Activated T-helper 1 cell treated with anti-CD3 and anti-CD28 coated beads, Interleukin-2, amount 50 U/mL, for 16 hours (primary cell): Measurements from ENCODE around the gene HEPACAM2.
A peak's percentile ranks its signal among the peaks of the same experiment; 100 is the strongest.

Source experiments
- DNase-seq, 2 donors: peaks; one replicate each; pipeline ENCODE4 v3.0.0-alpha.2; 2020; ENCODE audit warnings: low read depth in 1 of 2, low spot score in 1 of 2

HEPACAM2 gene

DNA sequence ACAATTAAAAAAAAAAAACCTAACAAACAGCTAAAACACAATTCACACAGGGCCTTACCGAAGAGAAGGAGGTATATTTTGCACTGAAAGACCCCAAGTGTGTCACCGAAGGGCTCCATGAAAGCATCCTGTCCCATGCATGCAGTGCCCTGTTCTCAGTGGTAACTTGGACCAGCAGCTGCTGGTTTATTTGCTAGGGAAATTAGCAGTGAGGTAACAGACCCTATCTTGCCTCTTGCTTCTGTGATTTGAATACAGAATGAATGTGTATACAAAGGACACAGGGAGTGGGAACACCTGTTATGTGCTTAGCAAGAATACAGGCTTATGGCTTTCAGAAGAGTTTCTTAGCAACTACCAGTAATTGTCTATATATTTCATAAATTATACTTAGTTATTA is at the start of gene HEPACAM2:
Gene HEPACAM2, minus strand, starts transcription at position 160 of the 400 bp plus-strand sequence.
- DNase-seq, result no peak

DNA sequence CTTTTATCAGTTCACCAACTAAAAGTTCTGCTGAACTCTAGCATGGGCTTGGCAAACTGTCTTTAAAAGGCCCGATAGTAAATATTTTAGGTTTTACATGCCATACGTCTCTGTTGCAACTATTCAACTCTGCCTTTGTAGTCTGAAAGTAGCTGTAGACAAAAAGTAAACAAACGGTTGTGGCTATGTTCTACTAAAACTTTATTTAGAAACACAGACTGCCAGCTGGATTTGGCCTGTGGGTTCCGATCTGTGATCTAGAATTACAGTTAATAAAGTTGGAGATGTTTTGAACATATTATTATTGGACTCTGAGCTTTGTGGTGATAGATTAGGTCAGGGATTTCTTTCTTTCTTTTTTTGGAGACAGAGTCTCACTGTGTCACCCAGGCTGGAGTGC is 39.0 kb upstream of the HEPACAM2 start:
- DNase-seq, result no peak

DNA sequence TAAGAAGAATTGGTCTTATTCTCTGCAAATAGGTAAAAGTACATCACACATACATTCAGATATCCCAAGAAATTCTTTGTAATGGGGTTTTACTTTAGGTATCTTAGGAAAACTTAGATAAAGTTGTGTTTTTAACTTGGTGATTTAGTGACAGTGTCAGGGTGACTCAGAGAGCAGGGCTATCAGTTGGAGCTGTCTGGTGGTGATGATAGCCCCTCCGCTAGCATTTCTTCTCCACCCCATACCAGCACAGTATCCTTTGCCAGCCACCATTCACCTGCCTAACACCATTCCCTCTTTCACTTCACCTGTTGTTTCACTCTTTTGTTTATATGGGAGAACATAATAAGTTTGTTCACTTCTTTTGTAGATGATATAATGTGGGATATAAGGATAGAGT is 36.3 kb upstream of the HEPACAM2 start:
- no peak for DNase-seq

DNA sequence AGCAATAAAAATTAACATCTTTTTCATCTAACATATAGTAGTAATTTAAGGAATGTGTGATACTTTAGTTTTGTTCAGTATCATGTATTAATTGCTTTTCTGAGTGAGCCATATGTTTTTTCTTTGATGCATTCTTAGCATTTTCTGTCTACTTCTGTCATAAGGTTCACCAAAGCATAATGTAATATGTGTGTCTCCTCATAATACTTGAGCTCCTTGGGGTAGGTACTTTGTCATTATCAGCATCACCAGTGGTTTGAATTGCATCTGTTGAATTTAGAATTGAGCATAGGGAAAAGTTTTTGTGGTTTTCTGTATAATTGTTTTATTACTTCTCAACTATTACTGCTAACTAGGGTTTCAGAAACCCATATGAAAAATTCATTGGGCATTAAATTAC is 32.4 kb upstream of the HEPACAM2 start:
- no peak for DNase-seq

DNA sequence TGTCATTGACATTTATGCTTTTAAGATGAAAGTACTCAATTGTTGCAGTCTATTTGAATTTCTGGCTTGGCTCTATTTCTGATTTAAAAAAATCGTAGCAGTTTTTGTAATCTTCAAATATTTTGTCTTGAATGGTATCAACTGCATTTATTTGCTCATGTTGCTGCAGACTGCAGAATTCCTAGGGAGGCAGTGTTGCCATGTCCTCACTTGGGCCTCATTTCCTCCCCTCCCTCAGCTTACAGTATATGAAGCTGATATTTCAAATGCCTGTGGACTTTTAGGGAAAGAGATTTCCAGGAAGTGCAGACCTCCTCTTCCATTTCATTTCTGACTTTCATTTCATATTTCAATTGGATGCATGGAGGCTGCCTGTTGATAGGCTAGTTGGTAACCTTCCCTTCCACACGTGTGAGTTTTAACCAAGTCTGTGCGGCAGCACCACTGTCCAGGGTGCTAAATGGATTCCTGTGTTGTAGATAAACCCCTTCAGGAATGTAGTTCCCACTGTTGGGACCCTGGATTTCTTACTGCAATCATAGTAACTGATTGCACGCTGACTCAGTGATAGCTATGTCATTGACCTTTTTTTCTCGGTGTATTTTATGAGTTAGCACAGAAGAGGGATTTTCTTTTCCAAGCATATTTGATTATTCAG is 23.4 kb upstream of the HEPACAM2 start:
- DNase-seq, result no peak

DNA sequence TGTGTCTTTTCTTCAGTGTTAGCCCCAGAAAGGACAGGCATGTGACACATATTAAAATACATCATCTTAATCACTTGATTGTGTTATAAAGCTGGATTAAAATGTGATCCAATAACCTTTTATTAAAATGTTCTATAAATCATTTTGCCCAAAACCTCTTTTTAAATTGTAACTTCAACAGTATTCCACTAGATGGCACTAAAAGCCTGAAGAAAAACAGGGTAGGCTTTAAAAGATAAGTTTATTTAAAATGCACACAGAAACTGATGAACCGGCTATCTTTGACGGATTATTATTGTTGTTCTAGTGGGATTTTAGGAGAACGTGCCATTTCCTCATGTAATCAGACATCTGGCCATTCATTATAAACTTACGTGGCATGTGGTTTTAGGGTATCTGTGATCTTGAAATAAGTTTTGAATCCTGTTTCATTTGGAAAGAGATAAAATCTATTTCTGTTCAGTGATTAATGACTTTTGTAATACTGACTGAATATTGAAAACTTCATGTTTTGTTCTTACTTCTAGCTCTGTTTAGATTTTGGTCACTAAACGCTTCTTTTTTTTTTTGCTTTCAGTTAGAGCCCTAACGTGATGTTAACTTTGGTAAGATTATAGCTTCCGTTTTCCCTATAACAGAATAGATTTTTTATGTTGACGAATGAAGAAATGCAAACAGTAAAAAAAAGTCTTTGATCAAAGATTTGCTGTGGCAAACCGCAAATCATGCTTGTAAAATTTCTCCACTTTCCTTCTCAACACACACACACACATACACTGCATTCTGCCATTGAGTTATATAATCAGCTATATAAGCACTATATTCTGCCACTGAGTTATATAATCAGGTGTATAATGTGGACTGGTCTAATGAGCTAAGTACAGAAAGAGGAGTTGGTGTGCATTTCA is 19.5 kb upstream of the HEPACAM2 start:
- DNase-seq, result no peak

DNA sequence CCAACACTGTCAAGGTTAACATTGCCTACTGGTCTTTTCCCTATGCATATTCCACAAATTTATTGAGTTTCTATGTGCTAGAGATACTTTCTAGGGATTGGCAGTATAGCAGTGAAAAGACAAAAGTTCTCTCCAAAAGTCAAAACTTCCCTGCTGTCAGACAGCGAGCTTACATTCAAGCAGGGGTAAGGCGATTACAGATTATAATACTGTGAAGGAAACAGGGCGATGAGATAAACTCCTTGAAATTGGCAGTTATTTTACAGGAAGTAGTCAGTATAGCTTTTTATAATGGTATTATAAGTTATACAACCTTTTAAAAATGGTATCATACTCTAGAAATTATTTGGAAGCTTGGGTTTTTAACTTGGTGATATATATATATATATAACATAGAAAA is 15.8 kb upstream of the HEPACAM2 start:
- DNase-seq, result no peak

DNA sequence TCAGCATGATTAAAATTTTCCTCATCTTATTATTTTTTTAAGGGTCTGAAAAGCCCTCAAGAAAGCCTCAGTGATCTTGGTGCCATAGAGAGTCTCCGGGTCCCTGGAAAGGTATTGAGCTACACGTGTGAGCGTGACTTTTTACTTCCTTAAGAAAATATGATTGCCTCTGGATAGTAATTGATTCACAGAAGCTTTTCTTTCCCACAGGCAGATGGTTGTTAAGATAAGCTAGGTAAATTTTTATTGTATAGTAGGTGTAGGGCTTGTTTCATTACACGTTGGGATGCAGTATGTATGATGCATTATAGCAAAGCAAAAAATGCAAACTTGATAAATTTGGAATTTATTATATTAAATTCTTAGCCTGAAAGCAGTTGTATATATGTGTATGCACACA is 13.6 kb upstream of the HEPACAM2 start:
- no peak for DNase-seq

DNA sequence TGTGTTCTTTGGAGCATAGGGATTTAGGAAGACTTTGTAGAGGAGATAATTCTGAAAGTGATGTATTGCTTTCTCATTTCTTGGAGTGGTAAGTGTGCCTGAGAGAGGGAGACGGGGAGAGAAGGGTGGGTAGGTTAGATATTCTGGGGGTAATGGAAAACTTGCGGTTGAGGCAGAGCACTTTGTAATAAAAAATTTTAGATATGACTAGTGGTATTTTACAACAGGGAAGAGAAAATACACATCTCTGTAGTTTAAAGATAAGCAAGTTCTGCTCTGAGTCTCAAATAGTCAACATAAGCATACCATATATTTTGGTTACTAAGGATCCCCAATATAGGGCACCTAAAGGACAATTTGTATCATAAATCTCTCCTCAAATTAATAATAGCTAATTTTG is 12.5 kb upstream of the HEPACAM2 start:
- no peak for DNase-seq

DNA sequence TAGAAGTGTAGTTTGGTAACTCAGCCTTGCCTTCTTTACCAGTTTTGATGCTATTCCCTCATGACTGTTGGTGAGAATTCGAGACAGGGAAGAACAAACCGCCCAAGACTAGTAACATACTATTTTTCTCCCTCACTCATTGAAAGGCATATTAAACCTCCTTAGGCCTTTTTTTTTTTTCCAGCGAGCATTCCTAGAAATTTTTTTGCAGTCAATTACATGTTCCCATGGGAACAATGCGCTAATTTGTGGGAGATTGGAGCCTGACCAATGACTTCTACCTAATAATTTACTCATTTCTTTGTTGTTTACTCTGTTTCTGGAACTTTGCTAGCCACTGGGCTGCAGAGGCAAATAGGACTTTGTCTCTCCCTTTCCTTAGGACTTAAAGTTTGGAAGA is 11.9 kb upstream of the HEPACAM2 start:
- no peak for DNase-seq

DNA sequence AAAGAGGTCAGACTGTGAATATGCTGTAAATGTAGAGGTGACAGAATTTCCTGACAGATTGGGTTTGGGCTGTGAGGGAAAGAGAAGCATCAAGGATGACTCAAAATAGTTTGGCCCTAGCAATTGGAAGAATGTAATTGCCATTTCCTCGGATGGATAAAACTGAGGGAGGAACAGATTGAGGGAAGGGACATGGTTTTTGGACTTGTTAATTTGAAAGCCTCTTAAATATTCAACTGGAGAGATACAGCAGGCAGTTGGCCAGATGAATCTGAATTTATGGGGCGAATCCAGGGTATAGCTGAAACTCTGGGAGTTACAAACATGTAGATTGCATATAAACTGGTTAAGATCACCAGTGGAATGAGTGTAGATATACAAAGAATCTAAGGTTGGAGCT is 9.3 kb upstream of the HEPACAM2 start:
- no peak for DNase-seq

DNA sequence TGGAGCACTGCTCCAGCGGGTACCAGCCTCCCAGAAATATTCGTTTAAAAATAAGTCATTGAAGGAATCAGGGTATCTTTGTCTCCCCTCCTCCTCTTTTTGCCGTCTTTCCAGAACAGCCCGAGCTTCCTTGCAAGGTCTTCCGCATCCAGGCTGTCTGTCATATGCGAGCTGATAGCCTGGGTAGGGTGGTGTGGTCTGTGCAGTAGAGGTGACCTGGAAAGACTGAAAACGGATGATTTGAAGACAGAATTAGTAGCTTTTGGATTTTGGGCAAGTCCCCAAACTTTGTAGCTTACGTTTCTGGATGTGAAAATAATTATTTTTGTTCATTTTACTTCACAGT is 6.4 kb upstream of the HEPACAM2 start:
- DNase-seq, result no peak

DNA sequence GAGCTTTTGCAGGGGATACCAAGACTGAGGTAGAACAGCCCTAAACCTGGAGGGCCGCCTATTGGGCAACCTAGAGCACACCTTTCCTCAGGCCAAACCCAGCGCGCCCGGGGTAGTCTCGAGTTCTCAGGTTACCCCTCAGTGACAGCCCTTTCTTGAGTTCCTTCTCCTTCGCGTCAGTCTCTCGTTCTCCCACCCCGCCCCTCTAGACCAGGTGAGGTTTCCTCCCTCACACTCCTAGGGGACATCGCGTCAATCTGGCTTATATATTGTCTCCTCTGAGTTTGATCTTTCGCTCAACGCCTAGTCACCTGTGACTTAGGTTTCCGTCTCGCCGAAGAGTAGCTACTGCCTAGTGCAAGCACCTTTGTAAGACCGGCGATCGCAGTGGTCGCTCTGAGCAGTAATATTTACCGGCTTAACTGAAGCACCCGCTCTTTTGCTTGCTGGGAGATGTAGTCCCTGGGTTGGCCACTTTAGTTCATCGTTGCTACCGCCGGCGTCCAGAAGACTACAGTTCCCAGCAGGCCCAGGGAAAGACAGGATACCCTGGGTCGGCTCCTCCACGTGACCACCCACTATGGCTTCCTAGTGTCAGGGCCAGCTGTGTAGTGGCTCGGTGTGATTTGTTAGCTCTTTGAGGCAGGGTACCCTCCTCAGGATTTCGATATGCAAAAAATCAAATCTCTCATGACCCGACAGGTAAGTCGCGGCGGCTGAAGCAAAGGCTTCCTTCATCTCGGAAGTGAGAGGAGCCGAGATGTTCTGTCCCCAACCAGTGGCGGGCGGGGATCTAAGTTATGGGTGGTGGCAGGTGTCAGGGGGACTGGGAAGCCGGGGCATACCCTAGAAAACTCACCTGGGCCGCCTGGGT is 5.8 kb upstream of the HEPACAM2 start, which contains the start of gene VPS50:
Gene VPS50, plus strand, starts transcription at position 568 of the 874 bp plus-strand sequence. Its CDS starts 102 bp downstream, at position 670.
- peak; percentile 79 to 80 for DNase-seq

DNA sequence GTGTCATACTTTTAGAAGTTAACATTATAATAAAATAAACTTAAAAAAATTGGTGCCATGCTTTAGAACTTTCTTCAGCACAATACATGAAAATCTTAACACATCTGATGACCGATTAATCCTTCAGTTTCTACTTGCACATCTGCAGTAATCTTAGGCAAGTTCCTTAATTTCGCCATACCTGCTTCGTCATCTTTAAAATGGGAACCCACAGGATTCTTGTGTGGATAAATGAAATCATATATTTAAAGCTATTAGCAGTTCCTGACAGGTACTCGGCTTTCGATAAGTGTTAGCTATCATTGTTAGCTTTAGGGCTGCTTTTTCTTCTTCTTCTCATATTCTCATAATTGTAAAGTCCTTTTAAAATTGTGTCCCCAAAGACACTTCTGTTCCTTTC is 5.0 kb upstream of the HEPACAM2 start:
- DNase-seq, result no peak

DNA sequence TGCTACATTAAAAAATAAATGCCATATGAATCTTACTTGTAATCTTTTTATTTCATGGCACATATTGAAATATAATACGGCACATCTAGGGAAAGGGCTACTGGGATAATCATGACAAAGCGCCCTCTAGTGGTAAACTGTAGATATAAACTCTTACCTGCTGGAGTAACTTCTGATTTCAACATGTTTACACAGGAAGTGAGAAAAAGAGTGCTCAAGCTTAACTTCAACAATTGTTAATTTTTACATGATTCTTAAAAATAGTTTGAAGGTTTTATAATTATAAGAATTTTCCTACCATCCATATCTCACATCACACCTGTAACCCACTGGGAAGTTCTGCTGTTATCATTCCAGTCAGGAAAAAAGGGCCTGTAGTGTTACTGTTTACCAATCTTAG is 2.0 kb upstream of the HEPACAM2 start:
- no peak for DNase-seq

DNA sequence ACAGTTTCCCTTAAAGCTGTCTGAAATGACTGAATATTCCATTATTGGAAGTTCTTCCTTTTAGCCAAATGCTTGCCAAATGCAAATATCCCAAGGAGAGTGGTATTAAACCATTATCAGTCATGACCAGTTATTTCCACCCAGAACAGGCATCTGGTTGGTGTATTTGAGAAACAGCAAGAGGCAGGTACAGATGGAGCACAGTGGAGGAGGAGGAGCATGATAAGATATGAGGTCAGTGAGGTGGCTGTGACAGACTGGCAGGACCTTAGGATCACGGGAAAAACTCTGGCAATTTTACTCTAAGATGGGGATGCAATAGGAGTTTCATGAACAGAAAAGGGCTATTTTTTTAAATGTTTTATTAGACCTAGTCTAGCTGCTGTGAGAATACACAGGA is 6.4 kb downstream of the HEPACAM2 start:
- no peak for DNase-seq

DNA sequence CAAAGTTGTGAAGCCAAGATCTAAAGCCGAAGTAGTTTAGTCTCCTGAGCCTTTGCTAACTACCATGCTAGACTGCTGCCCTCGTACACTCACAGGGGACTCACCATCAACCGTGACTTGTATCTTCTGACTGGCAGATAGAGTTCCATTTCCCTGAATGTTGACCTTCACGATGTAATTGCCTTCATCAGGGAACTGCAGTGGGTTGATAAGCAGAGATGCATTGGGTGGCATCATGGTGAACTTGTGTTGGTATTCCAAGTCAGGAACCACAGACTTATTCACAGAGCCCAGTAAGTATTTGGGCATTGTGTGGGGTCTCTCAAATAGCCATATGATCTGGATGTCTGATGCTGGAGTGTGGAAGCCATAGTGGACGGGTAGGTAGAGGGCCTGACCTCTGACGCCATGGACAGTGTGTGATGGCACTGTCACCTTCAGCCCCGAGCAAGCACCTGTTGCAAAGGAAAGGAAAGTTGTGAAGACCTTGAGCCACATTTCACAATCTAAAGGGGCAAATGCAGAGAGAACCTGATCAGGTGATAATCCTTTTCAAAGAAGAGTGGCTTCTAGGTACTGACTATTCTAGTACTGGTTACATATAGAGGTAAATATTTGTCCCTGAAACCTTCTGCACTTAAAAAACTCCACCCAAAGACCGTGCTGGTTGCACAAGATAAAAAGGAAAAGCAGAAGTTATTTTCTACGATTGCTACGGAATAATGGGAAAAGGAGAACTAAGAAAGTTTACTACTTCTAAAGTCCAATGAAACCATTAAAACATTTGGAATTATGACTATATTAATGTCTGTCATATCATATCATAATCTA is 7.1 kb downstream of the HEPACAM2 start:
- no peak for DNase-seq

DNA sequence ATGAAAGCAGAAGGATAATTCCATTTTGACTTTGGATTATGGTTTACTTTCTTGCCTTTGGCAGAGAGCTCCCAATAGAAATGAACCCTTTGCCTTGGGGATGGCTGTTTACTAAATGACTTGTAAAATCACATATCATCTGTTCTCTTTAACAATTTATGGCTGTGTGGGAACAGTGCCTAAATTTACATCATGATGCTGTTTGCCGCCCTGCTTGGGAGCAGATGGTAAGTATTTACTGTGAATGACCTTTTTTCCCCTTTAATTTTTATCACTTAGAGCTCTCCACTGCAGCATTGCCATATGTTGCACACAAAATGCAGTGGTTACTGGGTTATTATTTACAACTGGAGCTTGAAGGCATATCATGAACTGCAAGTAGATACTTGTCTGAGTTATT is 13.4 kb downstream of the HEPACAM2 start:
- DNase-seq, result no peak

DNA sequence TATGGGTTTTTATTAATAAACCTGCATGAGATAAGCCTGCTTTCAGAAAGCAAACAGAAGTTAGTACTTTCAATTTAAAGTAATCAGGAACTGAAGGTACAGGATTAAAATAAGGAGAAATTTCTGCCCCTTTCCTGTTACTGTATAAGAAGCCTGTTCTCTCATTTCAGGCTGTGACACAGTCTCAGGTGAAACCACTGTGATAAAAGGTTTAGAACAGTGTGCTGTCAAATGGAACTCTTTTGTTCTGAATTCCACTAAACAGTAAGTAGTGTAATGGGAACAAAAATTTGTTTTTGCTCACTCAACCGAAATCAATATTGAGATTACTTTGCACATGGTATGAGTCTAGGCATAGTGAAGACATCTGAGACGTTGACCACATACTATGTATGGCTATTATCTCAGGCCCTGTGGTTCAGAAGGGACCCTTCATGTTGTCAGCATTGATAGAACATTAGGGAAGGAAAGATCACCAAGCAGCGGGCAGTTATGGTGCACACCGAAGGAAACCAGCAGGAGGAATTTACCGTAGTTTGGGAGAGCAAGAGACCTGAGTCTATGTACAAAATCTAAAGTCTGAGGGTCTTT is 14.9 kb downstream of the HEPACAM2 start:
- no peak for DNase-seq

DNA sequence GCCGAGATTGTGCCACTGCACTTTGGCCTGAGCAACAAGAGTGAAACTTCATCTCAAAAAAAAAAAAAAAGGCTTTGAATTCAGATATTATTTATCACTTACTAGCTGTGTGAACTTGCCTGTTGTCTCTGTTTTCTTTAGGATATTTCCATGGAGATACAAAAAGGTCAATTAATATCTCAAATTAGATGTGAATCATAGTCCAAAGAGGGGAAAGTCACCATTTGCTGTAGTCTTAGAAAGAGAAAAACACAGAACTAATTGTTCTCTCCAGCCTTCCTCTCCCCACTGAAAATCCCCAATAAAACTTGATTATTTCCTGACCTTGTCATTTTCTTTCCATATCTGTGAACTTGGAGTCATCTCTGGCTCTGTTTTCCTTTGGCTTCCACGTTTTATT is 21.2 kb downstream of the HEPACAM2 start:
- DNase-seq, result no peak
